Suprapubic skin (tissue), 4 donors: ENCODE data around the gene SLC31A2.
A peak's percentile ranks its signal among the peaks of the same experiment; 100 is the strongest.

ENCODE experiments used
- POLR2A ChIP-seq, 2 donors: fragments of 450-650 bp; IDR thresholded peaks; one replicate each; pipeline ENCODE4 v1.6.1; 2017; ENCODE audit warnings: antibody characterized with exemption in 2 of 2, mild to moderate bottlenecking in 2 of 2, moderate library complexity in 2 of 2
- POLR2AphosphoS5 ChIP-seq, 3 donors: sonication (generic); formaldehyde crosslinking; IDR thresholded peaks; one replicate each; pipeline ENCODE4 v1.6.1; 2017; ENCODE audit warnings: antibody characterized with exemption in 3 of 3
- TF ChIP-seq, protein P1 (sequence below), 2 donors: fragments of 200-600 bp in 1 of 2; fragments of 450-650 bp in 1 of 2; sonication (generic) in 1 of 2; IDR thresholded peaks; one replicate each; pipeline ENCODE4 v1.5.1; 2016 to 2019; ENCODE audit warnings: antibody characterized with exemption in 2 of 2, mild to moderate bottlenecking in 1 of 2, moderate library complexity in 1 of 2

DNA sequence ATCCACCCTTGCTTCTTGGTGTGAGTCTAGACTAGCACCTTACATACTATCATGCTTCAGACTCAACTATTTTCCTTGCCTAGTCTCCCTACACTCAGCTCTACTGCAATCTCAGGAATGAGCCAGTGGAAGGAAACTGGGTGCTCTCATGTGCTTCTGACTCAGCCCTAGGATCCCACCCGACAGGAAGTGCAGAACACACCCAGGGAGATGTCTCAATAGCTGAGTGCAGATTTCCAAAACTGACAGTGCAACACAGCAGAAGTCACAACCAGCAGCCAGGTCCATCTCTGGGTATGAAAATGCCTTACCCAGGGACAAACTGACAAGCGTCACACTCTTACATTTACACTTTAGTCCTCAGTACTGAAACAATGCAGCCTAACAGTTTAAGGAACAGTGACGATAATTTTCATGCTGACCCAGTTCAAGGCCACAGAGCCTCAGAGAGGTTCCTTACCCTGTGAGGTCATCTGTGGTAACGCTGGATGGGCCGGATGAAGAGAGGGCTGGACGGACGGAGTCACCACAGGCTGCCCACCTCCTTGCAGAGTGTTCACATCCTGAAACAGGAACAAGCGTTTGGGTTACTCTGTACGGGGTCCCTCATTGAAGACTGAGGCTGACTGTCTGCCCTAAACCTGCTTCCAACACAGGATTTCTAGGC is 37.3 kb downstream of the SLC31A2 start:
- TF ChIP-seq, protein P1, sequence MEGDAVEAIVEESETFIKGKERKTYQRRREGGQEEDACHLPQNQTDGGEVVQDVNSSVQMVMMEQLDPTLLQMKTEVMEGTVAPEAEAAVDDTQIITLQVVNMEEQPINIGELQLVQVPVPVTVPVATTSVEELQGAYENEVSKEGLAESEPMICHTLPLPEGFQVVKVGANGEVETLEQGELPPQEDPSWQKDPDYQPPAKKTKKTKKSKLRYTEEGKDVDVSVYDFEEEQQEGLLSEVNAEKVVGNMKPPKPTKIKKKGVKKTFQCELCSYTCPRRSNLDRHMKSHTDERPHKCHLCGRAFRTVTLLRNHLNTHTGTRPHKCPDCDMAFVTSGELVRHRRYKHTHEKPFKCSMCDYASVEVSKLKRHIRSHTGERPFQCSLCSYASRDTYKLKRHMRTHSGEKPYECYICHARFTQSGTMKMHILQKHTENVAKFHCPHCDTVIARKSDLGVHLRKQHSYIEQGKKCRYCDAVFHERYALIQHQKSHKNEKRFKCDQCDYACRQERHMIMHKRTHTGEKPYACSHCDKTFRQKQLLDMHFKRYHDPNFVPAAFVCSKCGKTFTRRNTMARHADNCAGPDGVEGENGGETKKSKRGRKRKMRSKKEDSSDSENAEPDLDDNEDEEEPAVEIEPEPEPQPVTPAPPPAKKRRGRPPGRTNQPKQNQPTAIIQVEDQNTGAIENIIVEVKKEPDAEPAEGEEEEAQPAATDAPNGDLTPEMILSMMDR (IDR thresholded peaks at IDR 0.05), result no peak
- TF ChIP-seq POLR2A (IDR thresholded peaks at IDR 0.05) (peak in 1 of 2 donors; percentile 41), POLR2AphosphoS5 (IDR thresholded peaks at IDR 0.05) (peak in 1 of 3 donors; percentile 83)
